GM21515 (cell line): ENCODE data around the gene IDI1.
"Not testable (repeated sequence)": the region's sequence is repeated elsewhere in the genome, so short reads cannot be mapped to it uniquely, and the experiment has no call there.

ENCODE experiments used
- ATAC-seq: cut with Tn5 transposase; IDR thresholded peaks from one replicate; pipeline ENCODE4 v1.9.1; 2021; ENCODE audit not compliant: unreplicated experiment

Gene IDI1

GRCh38 chr10:1064964-1065247 is 16.0 kb upstream of the IDI1 start:
- no peak for ATAC-seq

- ATAC-seq = no peak
These were observed 14.4 kb upstream of the IDI1 start for GRCh38 chr10:1063232-1063865.

- ATAC-seq = no peak
These were observed 13.2 kb upstream of the IDI1 start for GRCh38 chr10:1061930-1062774.

GRCh38 chr10:1059902-1060301 is 11.0 kb upstream of the IDI1 start:
- no peak for ATAC-seq

GRCh38 chr10:1058017-1058416 is 9.1 kb upstream of the IDI1 start:
- ATAC-seq = no peak

GRCh38 chr10:1057106-1057657 is 8.3 kb upstream of the IDI1 start:
- ATAC-seq = peak; percentile 10

GRCh38 chr10:1056326-1057105 is 7.6 kb upstream of the IDI1 start, which contains the start of gene WDR37:
Gene WDR37 (plus strand): TSS chr10:1056385. CDS start chr10:1072156, 15,771 bp downstream.
- peak; percentile 89 for ATAC-seq

GRCh38 chr10:1054684-1055083 is 5.8 kb upstream of the IDI1 start:
- ATAC-seq = no peak

GRCh38 chr10:1050554-1050953 is 1.6 kb upstream of the IDI1 start:
- no peak for ATAC-seq

- no peak for ATAC-seq
These were observed 1.2 kb upstream of the IDI1 start for GRCh38 chr10:1050145-1050544.

GRCh38 chr10:1049425-1049958 is 573 bp upstream of the IDI1 start:
- ATAC-seq = no peak

- no peak for ATAC-seq
These were observed 579 bp downstream of the IDI1 start for GRCh38 chr10:1048349-1048731.

GRCh38 chr10:1047937-1048336 is 982 bp downstream of the IDI1 start:
- ATAC-seq = no peak

GRCh38 chr10:1045415-1045814 is 3.5 kb downstream of the IDI1 start:
- ATAC-seq = no peak

GRCh38 chr10:1044964-1045363 is 4.0 kb downstream of the IDI1 start:
- ATAC-seq = no peak

GRCh38 chr10:1044146-1044545 is 4.8 kb downstream of the IDI1 start:
- no peak for ATAC-seq

- ATAC-seq = peak; percentile 55
These were observed 5.4 kb downstream of the IDI1 start for GRCh38 chr10:1043532-1043995.

GRCh38 chr10:1041514-1041913 is 7.4 kb downstream of the IDI1 start:
- no peak for ATAC-seq

- ATAC-seq = no peak
These were observed 8.8 kb downstream of the IDI1 start for GRCh38 chr10:1040133-1040532.

- not testable (repeated sequence) for ATAC-seq
These were observed 10.2 kb downstream of the IDI1 start for GRCh38 chr10:1038769-1039168.

- no peak for ATAC-seq
These were observed 11.8 kb downstream of the IDI1 start for GRCh38 chr10:1037098-1037497.
